HCT116 (cell line): ENCODE results near the gene CLCN5. TPM values are rescaled to one million over a fixed set of nuclear protein-coding genes. Genes with fewer than 3 reads are reported as not detected.

Experiments
- ATAC-seq: fragments of 200-7000 bp; cut with Tn5 transposase; 2 replicates; pipeline ENCODE4 v1.9.1; 2020; ENCODE audit warnings: mild to moderate bottlenecking, moderate library complexity
- BruUV-seq: library from RNA; stranded (reverse); fragments of 400-500 nt; replicated peaks from 2 replicates; lab custom pipeline; 2021; lab: Mats Ljungman, UMichigan
- CTCF ChIA-PET: fragments of 300-600 bp; sonication (Branson Sonifier 250); formaldehyde crosslinking; loops from one replicate; lab custom pipeline; 2021; ENCODE audit warnings: antibody characterized with exemption; lab: Charles Lee
- POLR2A ChIA-PET: fragments of 300-600, 350-600 bp; sonication (Branson Sonifier 250); formaldehyde crosslinking; loops from one replicate; lab custom pipeline; 2021; ENCODE audit warnings: antibody characterized with exemption; lab: Charles Lee
- RAD21 ChIA-PET, 2 experiments: fragments of 300-600 bp; sonication (Branson Sonifier 250); formaldehyde crosslinking; loops; one replicate each; lab custom pipeline; 2023; ENCODE audit warnings: low total read pairs in 2 of 2; ENCODE audit not compliant: uncharacterized antibody in 2 of 2, unreplicated experiment in 2 of 2, low non-redundant PET in 1 of 2; lab: Charles Lee
- DNase-seq: peaks from one replicate; pipeline ENCODE4 v3.0.0-alpha.2; 2010; ENCODE audit warnings: low read depth, low spot score
- H2AFZ ChIP-seq: fragments of 200-600 bp; shearing (Covaris generic), sonication (generic); 2 replicates; pipeline ENCODE4 v1.6.1; 2017; ENCODE audit warnings: low read depth, mixed run types, mixed read lengths, antibody characterized with exemption, low read length; ENCODE audit not compliant: poor library complexity, severe bottlenecking
- H3K27ac ChIP-seq: 2 replicates; pipeline ENCODE4 v1.5.1; 2012; ENCODE audit warnings: low read depth, low read length
- H3K27me3 ChIP-seq: fragments of 200-600 bp; sonication (generic); 2 replicates; pipeline ENCODE4 v1.6.1; 2016; ENCODE audit warnings: mixed run types, low read length, mixed read lengths; ENCODE audit not compliant: insufficient read depth
- H3K36me3 ChIP-seq, 2 experiments: fragments of 200-500 bp in 1 of 2; fragments of 200-600 bp in 1 of 2; sonication (Bioruptor generic) in 1 of 2; sonication (generic) in 1 of 2; 2 replicates each; pipeline versions ENCODE4 v1.5.1 to v1.6.1; 2014 to 2016; ENCODE audit warnings: low read length in 2 of 2, inconsistent platforms in 1 of 2, mixed read lengths in 1 of 2, mixed run types in 1 of 2; ENCODE audit not compliant: insufficient read depth in 2 of 2, control insufficient read depth in 1 of 2
- H3K4me1 ChIP-seq, 2 experiments: fragments of 200-600 bp in 1 of 2; sonication (generic) in 1 of 2; 2 replicates each; pipeline versions ENCODE4 v1.5.1 to v1.6.1; 2012 to 2017; ENCODE audit warnings: low read length in 2 of 2, inconsistent platforms in 1 of 2, mild to moderate bottlenecking in 1 of 2, mixed read lengths in 1 of 2, mixed run types in 1 of 2, moderate library complexity in 1 of 2; ENCODE audit not compliant: insufficient read depth in 2 of 2, control insufficient read depth in 1 of 2
- H3K4me2 ChIP-seq: fragments of 200-600 bp; sonication (generic); 2 replicates; pipeline ENCODE4 v1.6.1; 2017; ENCODE audit warnings: mixed run types, low read length, mixed read lengths
- H3K4me3 ChIP-seq, 2 experiments: fragments of 200-600 bp in 1 of 2; sonication (generic) in 1 of 2; replicated peaks in 1 of 2; 2 replicates each; pipeline ENCODE4 v1.5.1; 2011 to 2016; ENCODE audit warnings: low read length in 2 of 2, control low read depth in 1 of 2, low read depth in 1 of 2, mild to moderate bottlenecking in 1 of 2, mixed read lengths in 1 of 2, mixed run types in 1 of 2
- H3K79me2 ChIP-seq: fragments of 200-600 bp; sonication (generic); 2 replicates; pipeline ENCODE4 v1.6.1; 2017; ENCODE audit warnings: mild to moderate bottlenecking, mixed run types, low read length, moderate library complexity, mixed read lengths; ENCODE audit not compliant: insufficient read depth
- H3K9ac ChIP-seq: fragments of 200-600 bp; sonication (generic); 2 replicates; pipeline ENCODE4 v1.6.1; 2016; ENCODE audit warnings: low read length, mixed read lengths
- H3K9me2 ChIP-seq: fragments of 200-600 bp; sonication (generic), shearing (Covaris generic); 2 replicates; pipeline ENCODE4 v1.6.1; 2017; ENCODE audit warnings: mixed run types, mild to moderate bottlenecking, moderate library complexity; ENCODE audit not compliant: insufficient read depth
- H3K9me3 ChIP-seq, 2 experiments: fragments of 200-500 bp in 1 of 2; fragments of 200-600 bp in 1 of 2; sonication (Bioruptor generic) in 1 of 2; sonication (generic) in 1 of 2; 2 replicates each; pipeline ENCODE4 v1.6.1; 2014 to 2017; ENCODE audit warnings: low read length in 2 of 2, mixed read lengths in 2 of 2, inconsistent platforms in 1 of 2, low read depth in 1 of 2, mild to moderate bottlenecking in 1 of 2, mixed run types in 1 of 2, moderate library complexity in 1 of 2; ENCODE audit not compliant: control insufficient read depth in 1 of 2, insufficient read depth in 1 of 2
- H4K20me1 ChIP-seq: fragments of 200-600 bp; sonication (generic), shearing (Covaris generic); 2 replicates; pipeline ENCODE4 v1.6.1; 2017; ENCODE audit warnings: mixed run types, mild to moderate bottlenecking, moderate library complexity; ENCODE audit not compliant: insufficient read depth
- ATF3 ChIP-seq: IDR thresholded peaks from 2 replicates; pipeline ENCODE4 v1.6.1; 2012
- CBX3 ChIP-seq: IDR thresholded peaks from 2 replicates; pipeline ENCODE4 v1.6.1; 2012; ENCODE audit warnings: low read depth
- CEBPB ChIP-seq: IDR thresholded peaks from 2 replicates; pipeline ENCODE4 v1.6.1; 2012; ENCODE audit warnings: low read depth
- EGR1 ChIP-seq: IDR thresholded peaks from 2 replicates; pipeline ENCODE4 v1.6.1; 2012; ENCODE audit warnings: low read depth
- ELF1 ChIP-seq: IDR thresholded peaks from 2 replicates; pipeline ENCODE4 v1.6.1; 2012; ENCODE audit warnings: low read depth, borderline replicate concordance
- EZH2phosphoT487 ChIP-seq: fragments of 200-600 bp; IDR thresholded peaks from 2 replicates; pipeline ENCODE4 v1.6.1; 2018; ENCODE audit warnings: antibody characterized with exemption, borderline replicate concordance
- FOSL1 ChIP-seq: IDR thresholded peaks from 2 replicates; pipeline ENCODE4 v1.6.1; 2012; ENCODE audit warnings: low read depth
- JUND ChIP-seq: IDR thresholded peaks from 2 replicates; pipeline ENCODE4 v1.6.1; 2012
- POLR2A ChIP-seq: IDR thresholded peaks from 2 replicates; pipeline ENCODE4 v1.7.0; 2011; ENCODE audit warnings: borderline replicate concordance; ENCODE audit not compliant: insufficient read depth, insufficient read length; ENCODE audit errors: extremely low read depth
- POLR2AphosphoS5 ChIP-seq: IDR thresholded peaks from 2 replicates; pipeline ENCODE4 v1.6.1; 2011; ENCODE audit warnings: mild to moderate bottlenecking, low read depth, low read length, moderate library complexity
- RAD21 ChIP-seq: IDR thresholded peaks from 2 replicates; pipeline ENCODE4 v1.6.1; 2012; ENCODE audit warnings: low read depth, mild to moderate bottlenecking
- REST ChIP-seq: IDR thresholded peaks from 2 replicates; pipeline ENCODE4 v1.6.1; 2012; ENCODE audit warnings: low read depth
- SIN3A ChIP-seq: IDR thresholded peaks from 2 replicates; pipeline ENCODE4 v1.6.1; 2012; ENCODE audit warnings: low read depth
- SP1 ChIP-seq: IDR thresholded peaks from 2 replicates; pipeline ENCODE4 v1.6.1; 2012; ENCODE audit warnings: low read depth
- TCF7L2 ChIP-seq: IDR thresholded peaks from 2 replicates; pipeline ENCODE4 v1.7.0; 2011; ENCODE audit warnings: borderline replicate concordance, inconsistent platforms; ENCODE audit not compliant: insufficient read depth, insufficient read length; ENCODE audit errors: extremely low read depth
- YY1 ChIP-seq: IDR thresholded peaks from 2 replicates; pipeline ENCODE4 v1.6.1; 2011; ENCODE audit warnings: low read length, low read depth, moderate library complexity, mild to moderate bottlenecking; ENCODE audit not compliant: insufficient replicate concordance; ENCODE audit errors: extremely low read depth
- ZFX ChIP-seq: fragments of 450-650 bp; IDR thresholded peaks from 2 replicates; pipeline ENCODE4 v1.6.1; 2017
- ZNF274 ChIP-seq: fragments of 200-500 bp; sonication (Bioruptor generic); IDR thresholded peaks from 2 replicates; pipeline ENCODE4 v1.6.1; 2014; ENCODE audit warnings: mild to moderate bottlenecking, low read depth, low read length, inconsistent platforms
- intact Hi-C: fragments of 100-400 bp; cut with micrococcal nuclease; formaldehyde crosslinking; loops from 2 replicates; pipeline ENCODE4 v1.10.0; 2022
- total RNA-seq: library from RNA; stranded (reverse); gene quantifications from one replicate; pipeline ENCODE4 v1.2.1, GENCODE V29; 2021; ENCODE audit not compliant: unreplicated experiment
- TF ChIP-seq, protein P1 (sequence below): IDR thresholded peaks from 2 replicates; pipeline ENCODE4 v1.6.1; 2012
- TF ChIP-seq, protein P2 (sequence below), 3 experiments: fragments of 200-600 bp in 1 of 3; sonication (generic) in 1 of 3; IDR thresholded peaks in 2 of 3; conservative IDR thresholded peaks in 1 of 3; 2 replicates each; pipeline ENCODE4 v1.5.1; 2012 to 2017; ENCODE audit warnings: low read depth in 2 of 3, low read length in 2 of 3, antibody characterized with exemption in 1 of 3, borderline replicate concordance in 1 of 3, control low read depth in 1 of 3, mild to moderate bottlenecking in 1 of 3, mixed read lengths in 1 of 3, mixed run types in 1 of 3, moderate library complexity in 1 of 3; ENCODE audit not compliant: insufficient read depth in 1 of 3

The CLCN5 gene
- total RNA-seq, 1 experiment from 2014 or later, result 6.1 TPM

GRCh38 chrX:50098241-50098640, 175.8 kb downstream of the CLCN5 start:
- no peak overlapping the region for H3K4me2 ChIP-seq

More at GRCh38 chrX:50098241-50098640, 175.8 kb downstream of the CLCN5 start:
- H3K27ac ChIP-seq, result no peak overlapping the region
- ChIA-PET RAD21 (no interaction called here), CTCF (no interaction called here), POLR2A (no interaction called here)
- no peak overlapping the region for H2AFZ ChIP-seq
- intact Hi-C loops, result no loop called here
- no peaks in the 10 kb centered on the region for H3K4me1 ChIP-seq
- no peaks in the 10 kb centered on the region for H3K9me3 ChIP-seq
- H3K36me3 ChIP-seq, result no peaks in the 10 kb centered on the region
- H3K27me3 ChIP-seq, result no peaks in the 10 kb centered on the region
- H3K4me3 ChIP-seq, result no peak overlapping the region
- no peaks in the 10 kb centered on the region for H3K79me2 ChIP-seq
- H3K9ac ChIP-seq, result no peak overlapping the region
- TF ChIP-seq ATF3 (no peak), RAD21 (no peak), ZFX (no peak), YY1 (no peak), ELF1 (no peak), EGR1 (no peak), CBX3 (no peak), JUND (no peak), SIN3A (no peak), POLR2A (no peak), POLR2AphosphoS5 (no peak), CEBPB (no peak), SP1 (no peak), EZH2phosphoT487 (no peak), ZNF274 (no peak), REST (no peak), TCF7L2 (no peak), FOSL1 (no peak)
- TF ChIP-seq, protein P1, sequence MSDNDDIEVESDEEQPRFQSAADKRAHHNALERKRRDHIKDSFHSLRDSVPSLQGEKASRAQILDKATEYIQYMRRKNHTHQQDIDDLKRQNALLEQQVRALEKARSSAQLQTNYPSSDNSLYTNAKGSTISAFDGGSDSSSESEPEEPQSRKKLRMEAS, result no peak
- TF ChIP-seq, protein P2, sequence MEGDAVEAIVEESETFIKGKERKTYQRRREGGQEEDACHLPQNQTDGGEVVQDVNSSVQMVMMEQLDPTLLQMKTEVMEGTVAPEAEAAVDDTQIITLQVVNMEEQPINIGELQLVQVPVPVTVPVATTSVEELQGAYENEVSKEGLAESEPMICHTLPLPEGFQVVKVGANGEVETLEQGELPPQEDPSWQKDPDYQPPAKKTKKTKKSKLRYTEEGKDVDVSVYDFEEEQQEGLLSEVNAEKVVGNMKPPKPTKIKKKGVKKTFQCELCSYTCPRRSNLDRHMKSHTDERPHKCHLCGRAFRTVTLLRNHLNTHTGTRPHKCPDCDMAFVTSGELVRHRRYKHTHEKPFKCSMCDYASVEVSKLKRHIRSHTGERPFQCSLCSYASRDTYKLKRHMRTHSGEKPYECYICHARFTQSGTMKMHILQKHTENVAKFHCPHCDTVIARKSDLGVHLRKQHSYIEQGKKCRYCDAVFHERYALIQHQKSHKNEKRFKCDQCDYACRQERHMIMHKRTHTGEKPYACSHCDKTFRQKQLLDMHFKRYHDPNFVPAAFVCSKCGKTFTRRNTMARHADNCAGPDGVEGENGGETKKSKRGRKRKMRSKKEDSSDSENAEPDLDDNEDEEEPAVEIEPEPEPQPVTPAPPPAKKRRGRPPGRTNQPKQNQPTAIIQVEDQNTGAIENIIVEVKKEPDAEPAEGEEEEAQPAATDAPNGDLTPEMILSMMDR (IDR thresholded peaks at IDR 0.05 in 2 of 3, conservative IDR thresholded peaks at IDR 0.05 in 1 of 3; ENCODE audit: borderline replicate concordance in 1 of 3, insufficient read depth in 1 of 3, low read depth in 2 of 3, low read length in 2 of 3), result no peak
- BruUV-seq, result no TSS peak
- no peaks in the 10 kb centered on the region for H3K9me2 ChIP-seq
- ATAC-seq (no peak), DNase-seq (no peak)
- no peaks in the 10 kb centered on the region for H4K20me1 ChIP-seq
